ENCODE data around the gene IGLL5. TPM values are rescaled to one million over a fixed set of nuclear protein-coding genes. Genes with fewer than 3 reads are reported as not detected.
"Not testable (repeated sequence)": the region's sequence is repeated elsewhere in the genome, so short reads cannot be mapped to it uniquely, and the experiment has no call there.

The IGLL5 gene
- polyA plus RNA-seq, 6 donors from 2014 or later: 233 to 640 (median 475) TPM

DNA sequence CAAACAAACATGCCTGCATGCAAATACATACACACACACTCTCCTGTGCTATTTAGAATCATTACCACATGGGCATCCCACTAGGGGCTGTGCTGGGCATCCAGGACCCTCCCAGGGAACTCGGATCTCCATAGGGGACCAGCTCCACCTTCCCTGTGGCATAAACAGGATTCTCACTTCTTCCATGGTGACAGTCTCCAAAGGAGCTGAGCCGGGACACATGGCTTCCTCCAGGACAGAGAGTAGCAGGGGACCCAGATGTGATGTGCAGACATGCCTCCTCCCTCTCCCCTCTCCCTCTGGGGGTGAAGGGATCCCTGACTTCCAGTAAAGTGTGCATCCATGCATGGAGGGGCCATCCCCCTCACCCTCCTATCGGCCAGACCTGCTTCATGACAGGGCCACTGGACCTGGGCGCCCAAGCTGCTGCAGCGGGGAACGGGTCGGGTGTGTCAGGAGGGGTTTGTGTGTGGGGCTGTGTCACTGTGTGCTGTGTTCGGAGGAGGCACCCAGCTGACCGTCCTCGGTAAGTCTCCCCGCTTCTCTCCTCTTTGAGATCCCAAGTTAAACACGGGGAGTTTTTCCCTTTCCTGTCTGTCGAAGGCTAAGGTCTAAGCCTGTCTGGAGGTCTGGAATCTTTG, 33.4 kb downstream of the IGLL5 start:
- Mint-ChIP-seq H3K9me3 (no peaks in the 10 kb centered on the region), H3K27ac (peak overlapping the region in 5 of 6 donors; percentile 40 to 91 (median 79)), H3K4me1 (peaks cover 80 to 96% (median 93%) of the 10 kb centered on the region in 3 donors), H3K27me3 (no peaks in the 10 kb centered on the region), H3K4me3 (peak overlapping the region in 3 of 8 donors; percentile 4 to 49 (median 31)), H3K36me3 (peaks cover 0 to 8% of the 10 kb centered on the region in 2 donors)
- DNase-seq (no peak), ATAC-seq (ENCODE audit: low read depth in 2 of 2) (no peak)

DNA sequence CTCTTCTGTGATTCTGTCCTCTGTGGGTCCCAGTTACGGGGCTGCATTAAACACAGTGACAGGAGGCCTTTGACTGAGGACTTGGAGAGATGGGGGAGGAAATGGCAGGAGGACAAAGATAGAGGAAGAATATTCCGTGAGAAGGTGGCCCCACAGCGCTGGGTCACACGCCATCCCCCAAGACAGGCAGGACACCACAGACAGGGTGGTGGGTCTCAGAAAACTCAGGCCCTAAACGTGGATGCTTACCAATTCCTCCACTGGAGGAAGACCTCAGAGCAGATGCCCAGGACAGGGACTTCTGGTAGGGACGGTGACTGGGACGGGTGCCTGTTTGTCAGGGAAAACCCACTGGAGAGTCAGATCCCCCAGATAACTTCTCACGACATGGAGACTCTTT, 34.0 kb downstream of the IGLL5 start:
- Mint-ChIP-seq H3K4me3 (peak overlapping the region in 6 of 8 donors; percentile 36 to 61 (median 52)), H3K27me3 (no peaks in the 10 kb centered on the region), H3K36me3 (peaks cover 0 to 3% of the 10 kb centered on the region in 2 donors), H3K9me3 (no peaks in the 10 kb centered on the region), H3K27ac (peak overlapping the region in 5 of 6 donors; percentile 21 to 87 (median 81)), H3K4me1 (peaks cover 80 to 96% (median 93%) of the 10 kb centered on the region in 3 donors)
- ATAC-seq (ENCODE audit: low read depth in 2 of 2) (no peak), DNase-seq (no peak)

DNA sequence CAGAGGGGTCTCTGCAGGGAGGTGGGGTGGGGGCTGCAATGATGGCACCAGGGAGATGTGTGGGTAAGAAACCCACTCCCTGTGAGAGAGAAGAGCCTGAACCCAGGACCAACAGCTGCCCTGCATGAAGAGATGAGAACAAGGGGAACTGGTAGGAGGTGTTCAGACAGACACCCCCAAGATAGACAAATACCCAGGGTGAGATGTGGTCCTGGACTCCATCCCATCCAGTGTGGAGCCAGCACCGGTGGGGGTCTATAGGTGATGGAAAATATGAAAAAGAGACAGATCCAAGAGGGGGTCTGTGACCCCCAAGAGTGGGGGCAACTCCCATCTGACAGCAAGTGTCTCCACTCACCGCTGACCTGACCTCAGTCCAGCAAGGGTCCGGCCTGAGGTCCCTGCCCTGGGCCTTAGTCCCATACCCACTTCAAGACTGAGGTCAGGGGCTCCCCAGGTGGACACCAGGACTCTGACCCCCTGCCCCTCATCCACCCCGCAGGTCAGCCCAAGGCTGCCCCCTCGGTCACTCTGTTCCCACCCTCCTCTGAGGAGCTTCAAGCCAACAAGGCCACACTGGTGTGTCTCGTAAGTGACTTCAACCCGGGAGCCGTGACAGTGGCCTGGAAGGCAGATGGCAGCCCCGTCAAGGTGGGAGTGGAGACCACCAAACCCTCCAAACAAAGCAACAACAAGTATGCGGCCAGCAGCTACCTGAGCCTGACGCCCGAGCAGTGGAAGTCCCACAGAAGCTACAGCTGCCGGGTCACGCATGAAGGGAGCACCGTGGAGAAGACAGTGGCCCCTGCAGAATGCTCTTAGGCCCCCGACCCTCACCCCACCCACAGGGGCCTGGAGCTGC, 34.7 kb downstream of the IGLL5 start:
- H3K9me3 Mint-ChIP-seq; H3K36me3 Mint-ChIP-seq; DNase-seq; ATAC-seq (ENCODE audit: low read depth in 2 of 2); H3K27me3 Mint-ChIP-seq: not testable (repeated sequence)
- peaks cover 84 to 100% (median 93%) of the 10 kb centered on the region in 3 donors for H3K4me1 Mint-ChIP-seq
- peak overlapping the region in 6 of 8 donors; percentile 37 to 68 (median 52) for H3K4me3 Mint-ChIP-seq
- peak overlapping the region; percentile 59 to 98 (median 86) for H3K27ac Mint-ChIP-seq

DNA sequence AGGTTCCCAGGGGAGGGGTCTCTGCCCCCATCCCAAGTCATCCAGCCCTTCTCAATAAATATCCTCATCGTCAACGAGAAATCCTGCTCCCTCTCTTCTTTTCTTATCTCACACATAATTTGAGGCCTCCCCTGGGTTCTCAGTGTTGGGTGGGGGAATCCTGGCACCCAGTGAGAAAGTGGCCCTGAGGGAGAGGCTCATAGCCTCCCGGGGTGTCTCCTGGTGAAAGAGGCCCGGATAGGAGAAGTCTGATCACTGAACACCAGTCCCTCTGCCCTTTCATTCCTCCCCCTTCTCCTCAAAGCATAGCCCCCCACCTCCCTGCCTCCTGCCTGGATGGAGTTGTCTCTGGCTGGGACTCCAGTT, 35.3 kb downstream of the IGLL5 start:
- Mint-ChIP-seq H3K36me3 (no peaks in the 10 kb centered on the region), H3K4me1 (peaks cover 84 to 100% (median 93%) of the 10 kb centered on the region in 3 donors), H3K4me3 (peak overlapping the region in 4 of 8 donors; percentile 47 to 70 (median 66)), H3K27ac (peak overlapping the region; percentile 22 to 98 (median 82)), H3K9me3 (no peaks in the 10 kb centered on the region), H3K27me3 (no peaks in the 10 kb centered on the region)
- ATAC-seq (ENCODE audit: low read depth in 2 of 2) (no peak), DNase-seq (no peak)

DNA sequence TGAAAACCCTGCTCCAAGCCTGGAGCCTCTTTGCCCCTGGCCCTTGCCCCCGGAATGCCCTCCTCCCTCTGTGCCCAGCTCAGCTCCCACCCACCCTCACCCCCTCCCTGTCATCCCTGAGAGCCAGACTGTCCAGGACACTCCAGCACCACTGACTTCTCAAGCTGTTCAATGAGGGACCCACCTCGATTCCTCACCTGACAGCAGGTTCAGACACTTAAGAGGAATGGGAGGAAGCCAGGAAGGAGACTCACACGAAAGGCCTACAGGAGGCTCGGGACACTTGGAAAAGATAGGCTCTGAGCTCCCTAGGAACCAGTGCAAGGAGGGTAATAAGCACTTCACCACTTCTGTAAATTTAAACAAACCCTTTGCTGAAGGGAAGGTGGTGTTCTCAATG, 35.8 kb downstream of the IGLL5 start:
- Mint-ChIP-seq H3K4me3 (peak overlapping the region in 3 of 8 donors; percentile 64 to 73 (median 70)), H3K9me3 (no peaks in the 10 kb centered on the region), H3K27me3 (no peaks in the 10 kb centered on the region), H3K36me3 (no peaks in the 10 kb centered on the region), H3K27ac (peak overlapping the region in 4 of 6 donors; percentile 57 to 83 (median 75)), H3K4me1 (peaks cover 84 to 100% (median 93%) of the 10 kb centered on the region in 3 donors)
- DNase-seq (no peak), ATAC-seq (ENCODE audit: low read depth in 2 of 2) (no peak)

GRCh38 chr22:22923930-22924329, 36.3 kb downstream of the IGLL5 start:
- ATAC-seq (ENCODE audit: low read depth in 2 of 2) (no peak), DNase-seq (no peak)
- Mint-ChIP-seq H3K4me3 (peak overlapping the region in 5 of 8 donors; percentile 43 to 73 (median 59)), H3K27ac (peak overlapping the region in 3 of 6 donors; percentile 89 to 100 (median 97)), H3K36me3 (no peaks in the 10 kb centered on the region), H3K9me3 (no peaks in the 10 kb centered on the region), H3K27me3 (no peaks in the 10 kb centered on the region), H3K4me1 (peaks cover 88 to 100% (median 93%) of the 10 kb centered on the region in 3 donors)

DNA sequence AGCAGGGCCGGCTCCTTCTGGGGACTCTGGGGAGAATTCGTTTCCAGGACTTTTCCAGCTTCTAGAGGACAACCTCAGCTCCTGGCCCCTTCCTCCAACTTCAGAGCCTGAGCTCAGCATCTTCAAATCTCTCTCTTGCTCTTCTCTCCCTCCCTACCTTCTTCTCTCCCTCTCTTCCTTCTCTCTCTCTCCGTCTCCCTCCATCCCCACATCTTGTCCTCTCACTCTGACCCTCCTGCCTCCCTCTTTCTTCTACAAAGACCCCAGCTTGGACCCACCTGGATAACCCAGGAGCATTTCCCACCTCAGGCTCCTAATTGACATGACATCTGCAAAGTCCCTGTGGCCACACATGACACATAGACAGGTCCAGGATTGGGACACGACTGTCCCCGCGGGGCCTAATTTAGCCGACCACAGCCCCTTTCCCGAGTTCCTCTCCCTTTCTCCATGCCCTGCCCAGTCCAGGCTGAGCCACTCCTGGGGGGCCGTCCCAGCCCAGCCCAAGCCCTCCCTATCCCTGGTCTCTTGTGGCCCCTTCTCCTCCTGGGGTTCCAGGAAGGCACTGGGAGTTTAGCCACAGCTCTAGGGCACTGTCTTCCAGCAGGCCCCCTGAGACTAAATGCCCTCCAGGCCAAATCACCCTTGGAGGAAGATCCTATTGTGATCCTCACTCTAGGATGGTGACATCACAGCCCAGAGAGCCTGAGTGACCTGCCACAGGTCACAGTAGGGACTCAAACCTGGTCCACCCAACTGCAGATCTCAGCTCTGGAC, 36.9 kb downstream of the IGLL5 start:
- no peaks in the 10 kb centered on the region for H3K36me3 Mint-ChIP-seq
- H3K4me1 Mint-ChIP-seq: peaks cover 84 to 100% (median 94%) of the 10 kb centered on the region in 3 donors
- H3K27me3 Mint-ChIP-seq: no peaks in the 10 kb centered on the region
- DNase-seq: no peak
- no peak for ATAC-seq (ENCODE audit: low read depth in 2 of 2)
- H3K4me3 Mint-ChIP-seq: peak overlapping the region in 7 of 8 donors; percentile 27 to 73 (median 43)
- H3K9me3 Mint-ChIP-seq: no peaks in the 10 kb centered on the region
- H3K27ac Mint-ChIP-seq: peak overlapping the region in 5 of 6 donors; percentile 72 to 100 (median 97)

DNA sequence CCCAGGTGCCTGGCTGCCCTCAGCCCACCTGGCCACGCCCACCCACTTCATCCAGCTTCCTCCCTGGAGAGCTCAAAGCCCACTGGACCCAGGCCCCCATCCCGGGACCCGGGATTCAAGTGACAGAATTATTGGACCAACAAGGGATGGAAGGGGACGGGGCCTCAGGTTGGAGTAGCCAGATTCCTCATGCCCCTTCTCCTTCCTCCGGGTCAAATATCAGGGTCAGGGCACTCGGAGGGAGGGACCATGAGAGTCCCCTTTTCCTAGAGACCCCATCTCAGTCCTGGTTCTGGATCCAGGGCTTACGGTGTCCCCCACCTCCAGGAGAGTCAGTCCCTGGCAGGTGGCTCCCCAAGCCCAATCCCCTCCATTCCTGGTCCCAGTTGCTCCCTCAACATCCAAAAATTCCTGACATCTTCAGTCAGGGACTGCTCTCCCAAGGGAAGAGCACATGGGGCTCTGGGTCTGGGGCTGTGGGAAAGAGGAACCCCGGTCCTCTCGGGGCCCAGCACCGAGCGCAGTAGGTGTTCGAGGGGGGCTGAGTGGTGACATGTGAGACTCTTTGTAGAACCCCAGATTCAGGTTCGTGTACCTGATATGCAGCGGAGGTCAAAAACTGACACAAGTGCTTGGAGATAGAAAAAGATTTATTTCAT, 37.7 kb downstream of the IGLL5 start:
- Mint-ChIP-seq H3K4me1 (peaks cover 80 to 100% (median 94%) of the 10 kb centered on the region in 3 donors), H3K4me3 (peak overlapping the region in 6 of 8 donors; percentile 36 to 82 (median 51)), H3K9me3 (no peaks in the 10 kb centered on the region)

DNA sequence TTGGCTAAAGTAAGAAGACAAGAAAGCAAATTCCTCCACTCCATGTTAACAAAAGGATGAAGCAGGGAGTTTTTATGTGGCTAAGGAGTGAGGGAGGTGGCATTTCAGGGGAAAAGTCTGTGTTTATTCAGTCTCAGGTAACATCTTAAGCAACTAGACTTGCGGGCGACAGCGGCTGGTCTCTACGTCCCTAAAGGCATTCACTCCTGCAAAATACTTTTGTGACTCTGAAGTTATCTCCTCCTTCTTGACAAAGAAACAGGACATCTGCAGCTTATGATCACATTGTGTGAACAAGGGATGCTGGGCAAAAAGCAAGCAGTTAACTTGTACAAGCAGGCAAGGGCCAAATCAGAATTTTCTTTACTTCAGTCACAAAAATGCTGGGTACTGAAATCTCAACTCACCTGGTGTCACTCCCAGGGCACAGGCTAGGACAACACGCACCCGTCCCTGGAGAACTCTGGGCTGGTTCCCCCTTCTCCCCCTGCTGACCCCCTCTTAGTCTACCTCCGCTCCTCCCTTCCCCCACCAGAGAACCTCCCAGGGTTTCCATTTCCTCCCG, 38.3 kb downstream of the IGLL5 start:
- Mint-ChIP-seq H3K36me3 (no peaks in the 10 kb centered on the region), H3K4me3 (peak overlapping the region in 5 of 8 donors; percentile 19 to 82 (median 56)), H3K27ac (peak overlapping the region; percentile 96 to 100 (median 100)), H3K9me3 (no peaks in the 10 kb centered on the region), H3K27me3 (no peaks in the 10 kb centered on the region), H3K4me1 (peaks cover 78 to 100% (median 94%) of the 10 kb centered on the region in 3 donors)
- no peak for DNase-seq
- no peak for ATAC-seq (ENCODE audit: low read depth in 2 of 2)

More for the DNA sequence above, 37.7 kb downstream of the IGLL5 start:
- ATAC-seq (ENCODE audit: low read depth in 2 of 2) (no peak), DNase-seq (no peak)
- no peaks in the 10 kb centered on the region for H3K27me3 Mint-ChIP-seq
- H3K36me3 Mint-ChIP-seq: no peaks in the 10 kb centered on the region
- H3K27ac Mint-ChIP-seq: peak overlapping the region; percentile 52 to 100 (median 98)

GRCh38 chr22:22926370-22927195, 39.0 kb downstream of the IGLL5 start:
- H3K4me1 Mint-ChIP-seq: peaks cover 78 to 100% (median 94%) of the 10 kb centered on the region in 3 donors
- H3K27me3 Mint-ChIP-seq: no peaks in the 10 kb centered on the region
- H3K36me3 Mint-ChIP-seq: no peaks in the 10 kb centered on the region
- no peak for DNase-seq
- no peaks in the 10 kb centered on the region for H3K9me3 Mint-ChIP-seq
- peak overlapping the region in 6 of 8 donors; percentile 26 to 71 (median 64) for H3K4me3 Mint-ChIP-seq
- peak overlapping the region; percentile 96 to 100 (median 100) for H3K27ac Mint-ChIP-seq
- ATAC-seq (ENCODE audit: low read depth in 2 of 2): no peak

GRCh38 chr22:22927196-22927887, 39.7 kb downstream of the IGLL5 start:
- H3K4me1 Mint-ChIP-seq: peaks cover 75 to 100% (median 94%) of the 10 kb centered on the region in 3 donors
- H3K36me3 Mint-ChIP-seq: no peaks in the 10 kb centered on the region
- H3K27ac Mint-ChIP-seq: peak overlapping the region; percentile 96 to 100 (median 100)
- no peaks in the 10 kb centered on the region for H3K27me3 Mint-ChIP-seq
- peak overlapping the region in 7 of 8 donors; percentile 10 to 81 (median 55) for H3K4me3 Mint-ChIP-seq
- no peak for DNase-seq
- ATAC-seq (ENCODE audit: low read depth in 2 of 2): no peak
- H3K9me3 Mint-ChIP-seq: no peaks in the 10 kb centered on the region
